Activated CD8-positive, alpha-beta T cell treated with anti-CD3 and anti-CD28 coated beads, Interleukin-2, amount 10 ng/mL, durations not matched to agents 7 days and 5 days (primary cell): ENCODE measurements around the gene STAB1. TPM values are rescaled to one million over a fixed set of nuclear protein-coding genes. Genes with fewer than 3 reads are reported as not detected.

Experiments used
- ATAC-seq: fragments of 150-1000 bp; cut with Tn5 transposase; one replicate; pipeline ENCODE4 v1.10.0; 2021; ENCODE audit warnings: moderate library complexity
- CTCF ChIA-PET: fragments of 350-600 bp; sonication (Branson Sonifier 250); formaldehyde crosslinking; loops from one replicate; lab custom pipeline; 2021; ENCODE audit warnings: antibody characterized with exemption; lab: Charles Lee
- POLR2A ChIA-PET: fragments of 350-600 bp; sonication (Branson Sonifier 250); formaldehyde crosslinking; loops from one replicate; lab custom pipeline; 2021; ENCODE audit warnings: antibody characterized with exemption; lab: Charles Lee
- DNase-seq: peaks from one replicate; pipeline ENCODE4 v3.0.0-alpha.2; 2020
- H3K27ac Mint-ChIP-seq: one replicate; pipeline ENCODE4 v1.8.0; 2021; ENCODE audit warnings: mild to moderate bottlenecking, mixed read lengths
- H3K27me3 Mint-ChIP-seq: one replicate; pipeline ENCODE4 v1.8.0; 2021; ENCODE audit warnings: low read depth, mixed read lengths
- H3K36me3 Mint-ChIP-seq: one replicate; pipeline ENCODE4 v1.8.0; 2021; ENCODE audit warnings: low read depth, mixed read lengths
- H3K4me1 Mint-ChIP-seq: one replicate; pipeline ENCODE4 v1.8.0; 2021; ENCODE audit warnings: low read depth, mixed read lengths
- H3K4me3 Mint-ChIP-seq: one replicate; pipeline ENCODE4 v1.8.0; 2021; ENCODE audit warnings: mild to moderate bottlenecking, mixed read lengths
- H3K9me3 Mint-ChIP-seq: one replicate; pipeline ENCODE4 v1.8.0; 2022; ENCODE audit warnings: mixed read lengths; ENCODE audit not compliant: insufficient read depth
- total RNA-seq, 2 experiments: library from RNA; stranded (reverse); gene quantifications; one replicate each; pipeline ENCODE4 v1.2.3, GENCODE V29; 2021

Gene STAB1
- total RNA-seq, 2 experiments from 2014 or later = 0.05 TPM; not detected in 1

- ATAC-seq (no peak), DNase-seq (no peak)
- ChIA-PET CTCF (interaction anchor here (0.7 to 1.6 kb wide), 7 partner anchors 8 to 114 kb away, joined by 3 to 6 read pairs (median 4); no protein-coding TSS in a partner anchor), POLR2A (no interaction called here)
- H3K9me3 Mint-ChIP-seq = no peaks in the 10 kb centered on the region
- peaks cover 44% of the 10 kb centered on the region for H3K4me1 Mint-ChIP-seq
- H3K36me3 Mint-ChIP-seq = peaks cover 16% of the 10 kb centered on the region
- peak within 1 kb of the TSS; percentile 95 for H3K27ac Mint-ChIP-seq
- no peaks in the 10 kb centered on the region for H3K27me3 Mint-ChIP-seq
- peak within 1 kb of the TSS; percentile 91 for H3K4me3 Mint-ChIP-seq
These were observed 41.5 kb upstream of the STAB1 start, which contains the start of gene TNNC1 for GRCh38 chr3:52453496-52454249. Gene TNNC1, minus strand, starts transcription at chr3:52454041. Its CDS starts 26 bp downstream, at chr3:52454015.

GRCh38 chr3:52454250-52454937 lies 40.7 kb upstream of the STAB1 start:
- DNase-seq (no peak), ATAC-seq (no peak)
- CTCF ChIA-PET = interaction anchor here (0.7 to 1.6 kb wide), 6 partner anchors 8 to 114 kb away, joined by 3 to 6 read pairs (median 4); no protein-coding TSS in a partner anchor
- no peaks in the 10 kb centered on the region for H3K27me3 Mint-ChIP-seq
- H3K4me1 Mint-ChIP-seq = peaks cover 44% of the 10 kb centered on the region
- POLR2A ChIA-PET = no interaction called here
- no peaks in the 10 kb centered on the region for H3K9me3 Mint-ChIP-seq
- H3K27ac Mint-ChIP-seq = peak overlapping the region; percentile 95
- H3K4me3 Mint-ChIP-seq = peak overlapping the region; percentile 91
- peaks cover 18% of the 10 kb centered on the region for H3K36me3 Mint-ChIP-seq

- DNase-seq (no peak), ATAC-seq (peak; percentile 18)
- ChIA-PET POLR2A (interaction anchor here (0.6 kb wide), 1 partner anchor 9 kb away, joined by 3 read pairs; no protein-coding TSS in a partner anchor), CTCF (interaction anchor here (1.1 to 1.2 kb wide), 3 partner anchors 9 to 43 kb away, joined by 3 to 6 read pairs (median 4); no protein-coding TSS in a partner anchor)
- peaks cover 44% of the 10 kb centered on the region for H3K4me1 Mint-ChIP-seq
- no peaks in the 10 kb centered on the region for H3K9me3 Mint-ChIP-seq
- peaks cover 21% of the 10 kb centered on the region for H3K36me3 Mint-ChIP-seq
- H3K27ac Mint-ChIP-seq = peak overlapping the region; percentile 95
- peak overlapping the region; percentile 91 for H3K4me3 Mint-ChIP-seq
- no peaks in the 10 kb centered on the region for H3K27me3 Mint-ChIP-seq
These were observed 40.2 kb upstream of the STAB1 start for GRCh38 chr3:52454938-52455282.

GRCh38 chr3:52455283-52456168 lies 39.6 kb upstream of the STAB1 start, which contains the start of gene NISCH:
Gene NISCH, plus strand, starts transcription at chr3:52455604. Its CDS starts 38 bp downstream, at chr3:52455642.
- ATAC-seq = peak; percentile 93
- Mint-ChIP-seq H3K9me3 (no peaks in the 10 kb centered on the region), H3K36me3 (peaks cover 26% of the 10 kb centered on the region), H3K27me3 (no peaks in the 10 kb centered on the region), H3K4me1 (peaks cover 44% of the 10 kb centered on the region), H3K27ac (peak within 1 kb of the TSS; percentile 95), H3K4me3 (peak within 1 kb of the TSS; percentile 91)
- ChIA-PET POLR2A (interaction anchor here (0.6 kb wide), 1 partner anchor 9 kb away, joined by 3 read pairs; no protein-coding TSS in a partner anchor), CTCF (interaction anchor here (1.4 to 2.7 kb wide), 2 partner anchors 9 to 116 kb away, joined by 3 to 14 read pairs; partner anchors contain the start of gene SEMA3G)
- DNase-seq = peak; percentile 95

- DNase-seq (no peak), ATAC-seq (no peak)
- Mint-ChIP-seq H3K4me3 (peak overlapping the region; percentile 91), H3K27me3 (no peaks in the 10 kb centered on the region), H3K27ac (peak overlapping the region; percentile 95), H3K4me1 (peaks cover 44% of the 10 kb centered on the region), H3K9me3 (no peaks in the 10 kb centered on the region), H3K36me3 (peaks cover 29% of the 10 kb centered on the region)
- ChIA-PET POLR2A (interaction anchor here (1.3 to 1.4 kb wide), 2 partner anchors 12 to 18 kb away, joined by 3 to 4 read pairs; no protein-coding TSS in a partner anchor), CTCF (interaction anchor here (1.4 to 2.7 kb wide), 4 partner anchors 10 to 117 kb away, joined by 3 to 14 read pairs (median 5); partner anchors contain the start of gene SEMA3G)
These were observed 38.9 kb upstream of the STAB1 start for GRCh38 chr3:52456169-52456799.

GRCh38 chr3:52456800-52457183 lies 38.3 kb upstream of the STAB1 start:
- no peaks in the 10 kb centered on the region for H3K9me3 Mint-ChIP-seq
- no peak for ATAC-seq
- peaks cover 29% of the 10 kb centered on the region for H3K36me3 Mint-ChIP-seq
- H3K4me1 Mint-ChIP-seq = peaks cover 44% of the 10 kb centered on the region
- CTCF ChIA-PET = interaction anchor here (0.9 to 2.7 kb wide), 6 partner anchors 8 to 236 kb away, joined by 3 to 14 read pairs (median 4); partner anchors contain the start of gene SEMA3G
- peak overlapping the region; percentile 95 for H3K27ac Mint-ChIP-seq
- H3K27me3 Mint-ChIP-seq = no peaks in the 10 kb centered on the region
- peak overlapping the region; percentile 91 for H3K4me3 Mint-ChIP-seq
- no peak for DNase-seq
- POLR2A ChIA-PET = interaction anchor here (1.3 to 1.4 kb wide), 2 partner anchors 11 to 18 kb away, joined by 3 to 4 read pairs; no protein-coding TSS in a partner anchor

- POLR2A ChIA-PET = interaction anchor here (1.3 to 1.4 kb wide), 2 partner anchors 10 kb away, joined by 3 to 4 read pairs; no protein-coding TSS in a partner anchor
- Mint-ChIP-seq H3K4me3 (no peak overlapping the region), H3K27ac (no peak overlapping the region), H3K9me3 (no peaks in the 10 kb centered on the region), H3K4me1 (peaks cover 44% of the 10 kb centered on the region), H3K27me3 (no peaks in the 10 kb centered on the region), H3K36me3 (peaks cover 38% of the 10 kb centered on the region)
- DNase-seq (no peak), ATAC-seq (no peak)
- CTCF ChIA-PET = interaction anchor here (0.9 to 2.7 kb wide), 6 partner anchors 12 to 238 kb away, joined by 3 to 14 read pairs (median 6); partner anchors contain the start of gene SEMA3G
These were observed 36.9 kb upstream of the STAB1 start for GRCh38 chr3:52458031-52458760.

GRCh38 chr3:52458770-52459545 lies 36.2 kb upstream of the STAB1 start:
- Mint-ChIP-seq H3K27ac (no peak overlapping the region), H3K9me3 (no peaks in the 10 kb centered on the region), H3K4me3 (no peak overlapping the region), H3K4me1 (peaks cover 37% of the 10 kb centered on the region), H3K36me3 (peaks cover 41% of the 10 kb centered on the region), H3K27me3 (no peaks in the 10 kb centered on the region)
- ChIA-PET CTCF (interaction anchor here (0.9 to 1.9 kb wide), 3 partner anchors 12 to 47 kb away, joined by 3 to 7 read pairs (median 5); no protein-coding TSS in a partner anchor), POLR2A (interaction anchor here (1.3 kb wide), 1 partner anchor 9 kb away, joined by 3 read pairs; no protein-coding TSS in a partner anchor)
- DNase-seq (no peak), ATAC-seq (no peak)

GRCh38 chr3:52461874-52462273 lies 33.3 kb upstream of the STAB1 start:
- H3K4me1 Mint-ChIP-seq = peaks cover 16% of the 10 kb centered on the region
- no peak overlapping the region for H3K27ac Mint-ChIP-seq
- ATAC-seq (no peak), DNase-seq (no peak)
- H3K36me3 Mint-ChIP-seq = peaks cover 47% of the 10 kb centered on the region
- no peaks in the 10 kb centered on the region for H3K27me3 Mint-ChIP-seq
- ChIA-PET POLR2A (no interaction called here), CTCF (interaction anchor here (0.6 to 2.2 kb wide), 3 partner anchors 9 to 14 kb away, joined by 3 to 7 read pairs (median 3); no protein-coding TSS in a partner anchor)
- H3K4me3 Mint-ChIP-seq = no peak overlapping the region
- no peaks in the 10 kb centered on the region for H3K9me3 Mint-ChIP-seq
